HG03025 (cell line): ENCODE measurements around the gene PLEKHD1.

Experiments used
- ATAC-seq: cut with Tn5 transposase; IDR thresholded peaks from one replicate; pipeline ENCODE4 v1.9.1; 2021; ENCODE audit warnings: mild to moderate bottlenecking, moderate library complexity; ENCODE audit not compliant: unreplicated experiment, low FRiP score

PLEKHD1 gene

DNA sequence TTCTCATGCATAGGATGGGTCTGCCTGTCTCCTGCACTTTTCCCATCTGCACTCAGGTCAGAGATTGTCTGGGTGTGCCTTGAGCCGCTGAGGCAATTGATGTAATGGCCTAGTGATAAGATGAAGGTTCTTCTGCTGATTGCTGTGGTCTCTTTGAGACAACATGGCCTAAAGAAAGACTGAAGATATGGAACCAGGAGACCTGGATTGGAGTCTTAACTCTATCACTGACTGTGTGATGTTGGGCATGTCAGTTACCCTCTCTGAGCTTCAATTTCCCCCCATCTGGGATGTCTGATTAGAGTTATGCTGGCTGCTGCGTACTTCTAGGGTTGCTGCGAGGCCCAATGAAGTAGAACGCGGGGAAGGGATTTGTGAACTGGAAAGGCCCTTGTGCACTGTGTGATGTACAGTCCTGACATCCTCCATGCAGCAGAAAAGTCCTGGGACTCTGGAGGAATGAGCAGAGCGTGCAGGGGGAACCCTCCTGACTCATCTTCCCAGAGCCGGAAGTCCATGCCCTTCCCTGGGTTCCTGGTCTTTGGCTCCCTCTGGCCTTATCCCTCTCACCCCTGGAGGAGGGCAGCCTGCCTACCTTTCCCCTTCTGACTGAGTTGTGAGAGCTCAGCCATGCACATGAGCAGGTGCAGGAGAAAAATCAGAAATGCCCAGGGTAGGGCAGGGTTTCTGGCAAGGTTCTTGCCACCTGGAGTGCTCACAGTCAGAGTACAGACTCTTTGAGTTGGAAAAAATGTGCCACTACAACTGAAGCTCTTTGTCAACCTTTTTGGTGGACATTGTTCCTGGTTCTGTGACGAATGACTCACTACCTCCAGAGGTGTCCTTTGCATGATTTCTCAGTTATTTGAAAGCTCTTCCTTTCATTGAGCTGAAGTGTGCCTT is 21.1 kb downstream of the PLEKHD1 start:
- no peak for ATAC-seq

DNA sequence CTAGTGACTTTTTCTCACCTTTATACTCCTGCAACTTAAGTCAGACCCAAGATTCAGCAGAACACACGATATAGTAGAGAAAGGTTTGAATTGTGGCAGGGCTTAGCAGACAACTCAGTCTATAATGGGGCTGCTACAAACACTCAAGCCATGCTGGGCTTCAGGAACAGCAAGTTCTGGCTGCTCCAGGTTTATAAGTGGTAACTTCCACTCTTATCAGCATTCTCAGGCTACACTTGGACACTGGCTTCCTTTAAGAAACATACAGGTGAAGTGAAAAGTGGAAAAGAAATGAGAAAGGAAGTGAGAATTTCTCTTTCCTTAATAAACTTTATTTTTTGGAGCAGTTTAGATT is 21.7 kb downstream of the PLEKHD1 start:
- no peak for ATAC-seq

DNA sequence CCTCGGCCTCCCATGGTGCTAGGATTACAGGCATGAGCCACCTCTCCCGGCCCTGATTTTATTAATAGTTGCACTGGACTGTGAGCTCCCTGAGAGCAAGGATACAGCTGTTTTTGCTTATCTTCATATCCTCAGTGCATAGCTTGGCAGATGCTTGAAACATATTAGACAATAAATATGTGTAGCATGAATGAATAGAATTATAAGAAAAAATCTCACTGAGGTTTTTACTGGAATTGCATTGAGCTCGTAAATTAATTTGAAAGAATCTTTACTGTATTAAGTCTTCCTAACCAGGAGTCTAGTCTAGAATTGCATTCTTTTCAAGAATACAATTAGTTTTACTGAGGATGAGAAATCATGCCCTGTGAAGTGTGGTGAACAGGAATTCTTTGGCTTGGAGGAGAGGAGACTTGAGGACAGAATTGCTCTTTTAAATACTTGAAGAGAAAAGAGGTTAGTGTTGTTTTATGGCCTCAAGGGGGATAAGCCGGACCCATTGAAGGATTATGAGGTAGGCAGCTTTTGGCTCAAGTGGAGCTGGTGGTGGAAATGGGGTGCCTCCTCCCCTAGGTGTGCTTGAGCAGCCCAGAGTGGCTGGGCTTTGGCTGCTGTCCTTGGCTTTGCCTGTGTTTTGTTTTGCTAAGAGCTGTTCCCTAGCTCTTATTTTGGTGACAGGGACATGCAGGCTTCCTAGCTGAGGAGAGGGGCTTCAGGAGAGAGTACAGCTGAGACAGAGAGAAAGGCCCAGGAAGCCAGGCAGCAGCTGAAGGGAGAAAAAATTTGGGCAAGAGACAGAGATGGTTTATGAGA is 34.0 kb downstream of the PLEKHD1 start:
- no peak for ATAC-seq

DNA sequence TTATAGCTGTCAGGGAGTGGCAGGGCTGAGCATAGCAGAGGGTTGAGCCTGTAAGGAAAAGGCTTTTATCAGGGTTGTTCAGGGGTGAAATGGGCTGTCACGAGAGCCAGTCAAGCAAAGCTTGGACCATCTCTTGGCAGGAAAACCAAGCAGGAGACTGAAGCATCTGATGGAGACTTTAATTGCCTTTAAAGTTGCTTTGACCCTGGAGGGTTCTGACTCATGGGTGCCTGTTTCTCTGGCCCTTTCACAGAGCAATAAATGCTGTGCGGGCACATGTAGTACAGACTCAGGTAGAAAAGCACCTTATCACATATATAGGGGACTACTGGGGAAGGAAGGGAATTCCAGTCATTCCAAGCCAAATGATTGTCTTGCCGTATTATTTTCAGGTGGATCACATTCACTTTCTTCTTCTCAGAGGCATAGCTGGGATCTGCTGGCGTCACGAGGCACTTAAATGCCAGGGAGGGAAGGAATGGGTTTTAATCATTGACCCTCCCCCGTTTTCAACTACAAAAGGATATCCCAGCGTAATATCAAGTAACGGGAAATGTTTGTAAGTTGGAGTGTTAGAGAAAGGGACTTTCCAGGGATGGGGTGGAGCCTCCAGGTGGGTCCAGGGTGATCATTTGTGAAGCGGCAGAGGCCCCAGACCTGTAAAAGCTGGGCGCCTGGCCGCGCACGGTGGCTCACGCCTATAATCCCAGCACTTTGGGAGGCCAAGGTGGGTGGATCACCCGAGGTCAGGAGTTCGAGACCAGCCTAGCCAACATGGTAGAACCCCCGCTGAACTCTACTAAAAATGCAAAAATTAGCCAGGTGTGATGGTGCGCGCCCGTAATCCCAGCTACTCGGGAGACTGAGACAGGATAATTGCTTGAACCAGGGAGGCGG is 34.9 kb downstream of the PLEKHD1 start:
- ATAC-seq = no peak

DNA sequence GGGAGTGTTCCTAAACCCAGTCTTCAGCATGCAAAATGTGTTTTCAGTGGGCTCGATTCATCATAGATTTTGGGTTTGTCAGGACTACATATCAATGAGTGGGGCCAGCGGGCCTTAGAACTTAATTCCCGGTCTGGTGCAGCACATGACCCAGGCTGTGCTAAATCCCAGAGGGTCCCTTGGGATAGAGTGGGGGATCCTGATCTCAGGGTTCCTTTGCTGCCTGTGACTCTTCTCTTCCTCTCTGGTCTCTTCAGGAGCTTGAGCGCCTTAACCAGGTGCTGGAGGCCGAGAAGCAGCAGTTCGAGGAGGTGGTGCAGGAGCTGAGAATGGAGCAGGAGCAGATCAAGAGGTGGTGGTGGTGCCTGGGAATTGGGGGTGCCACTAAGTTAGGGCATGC is 37.5 kb downstream of the PLEKHD1 start:
- ATAC-seq = no peak

DNA sequence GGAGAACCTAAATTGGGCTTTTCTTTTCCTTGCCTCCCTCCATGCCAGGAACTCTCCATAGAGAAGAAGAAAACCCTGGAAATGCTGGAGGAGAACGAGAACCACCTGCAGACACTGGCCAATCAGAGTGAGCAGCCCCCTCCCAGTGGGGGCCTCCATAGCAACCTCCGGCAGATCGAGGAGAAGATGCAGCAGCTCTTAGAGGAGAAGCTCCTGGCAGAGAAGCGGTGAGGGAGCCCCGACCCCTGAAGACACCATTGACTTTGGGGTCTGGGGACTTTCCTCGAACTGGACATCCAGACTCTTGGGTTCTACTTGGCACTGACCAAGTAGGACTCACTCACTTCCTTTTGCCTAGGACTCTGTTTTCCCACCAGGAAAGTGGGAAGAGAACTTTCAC is 41.4 kb downstream of the PLEKHD1 start:
- ATAC-seq = no peak

DNA sequence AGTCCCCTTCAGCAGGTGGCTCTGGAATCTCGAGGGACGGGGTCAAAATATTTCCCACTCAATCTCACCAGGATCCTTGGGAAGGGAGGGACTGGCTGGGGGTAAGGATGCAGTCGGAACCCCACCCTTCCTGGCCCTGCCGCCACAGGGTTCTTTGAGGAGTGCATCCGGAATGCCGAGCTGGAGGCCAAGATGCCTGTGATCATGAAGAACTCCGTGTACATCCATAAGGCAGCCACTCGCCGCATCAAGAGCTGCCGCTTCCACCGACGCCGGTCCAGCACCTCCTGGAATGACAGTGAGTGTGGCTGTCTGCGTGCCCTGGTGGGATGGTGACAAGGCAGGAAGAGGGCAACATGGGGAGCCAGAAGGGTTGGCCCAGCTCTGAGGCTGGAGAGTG is 43.1 kb downstream of the PLEKHD1 start:
- no peak for ATAC-seq

DNA sequence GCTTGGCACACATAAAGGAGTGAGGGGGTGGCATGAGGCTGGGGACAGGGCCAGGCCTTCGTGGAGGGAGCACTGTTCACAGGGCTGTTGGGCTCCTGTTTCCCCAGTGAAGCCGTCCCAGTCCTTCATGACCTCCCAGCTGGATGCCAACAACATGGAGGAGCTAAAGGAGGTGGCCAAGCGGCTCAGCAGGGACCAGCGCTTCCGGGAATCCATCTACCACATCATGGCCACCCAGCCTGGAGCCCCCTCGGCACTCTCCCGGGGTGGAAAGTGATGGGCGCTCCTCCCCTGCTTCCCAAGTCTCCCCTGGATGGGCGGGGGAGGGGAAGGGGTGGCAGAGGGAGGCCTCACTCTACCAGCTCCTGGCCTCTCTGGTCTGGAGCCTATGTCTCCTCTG is 43.6 kb downstream of the PLEKHD1 start:
- ATAC-seq = no peak

DNA sequence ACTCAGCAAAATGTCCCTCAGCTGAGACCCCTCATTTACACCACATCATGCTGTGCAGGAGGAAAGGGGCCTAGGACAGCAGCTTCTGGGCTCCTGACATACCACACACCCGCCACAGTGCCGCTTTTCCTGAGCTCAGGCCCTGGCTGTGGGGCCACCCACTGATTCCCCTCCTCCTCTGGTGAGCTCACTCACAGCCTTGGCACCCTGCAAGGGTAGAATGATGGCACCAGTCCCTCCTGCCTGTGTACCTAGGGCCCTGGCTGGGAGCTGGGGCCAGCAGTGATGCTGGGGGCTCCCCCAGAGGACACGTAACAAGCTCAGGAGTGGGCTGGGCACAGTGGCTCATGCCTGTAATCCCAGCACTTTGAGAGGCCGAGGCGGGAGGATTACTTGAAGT is 44.4 kb downstream of the PLEKHD1 start:
- ATAC-seq = no peak

DNA sequence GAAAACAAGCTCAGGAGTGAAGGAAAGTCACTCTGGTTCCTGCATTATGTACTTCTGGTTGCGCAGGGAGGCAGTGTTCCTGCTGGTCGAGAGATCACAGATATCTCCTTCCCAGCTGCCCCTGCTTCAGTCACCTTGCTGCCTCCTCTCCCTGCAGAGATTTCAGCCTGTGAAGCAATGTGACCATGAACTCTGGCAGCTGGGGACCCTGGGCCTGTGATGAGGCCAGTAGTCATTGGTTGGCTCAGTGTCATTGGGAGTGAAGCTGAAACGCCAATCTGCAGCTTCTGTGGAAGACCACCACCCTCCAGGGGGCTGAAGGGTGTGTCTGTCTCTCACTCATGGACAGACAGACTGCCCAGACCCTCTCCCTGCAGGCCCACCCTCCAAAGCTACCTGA is 45.0 kb downstream of the PLEKHD1 start:
- ATAC-seq = no peak

DNA sequence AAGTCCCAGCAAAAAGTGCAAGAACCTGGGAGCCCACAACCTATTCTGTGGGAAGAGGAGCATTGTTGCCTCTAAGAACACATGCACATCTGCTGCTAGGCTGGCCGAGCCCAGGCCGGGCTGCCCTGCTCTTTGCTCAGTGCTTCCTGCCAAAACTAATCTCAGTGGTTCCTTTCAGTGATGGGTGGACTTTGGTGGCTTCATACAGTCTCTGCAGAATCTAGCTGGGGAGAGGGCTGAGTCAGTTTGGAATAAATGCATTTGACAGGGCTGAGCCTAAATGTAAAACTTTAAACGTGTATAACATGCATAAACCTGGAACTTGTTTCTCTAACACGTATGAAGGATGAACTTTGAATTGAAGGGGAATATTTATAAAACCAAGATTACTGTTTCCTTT is 45.6 kb downstream of the PLEKHD1 start:
- no peak for ATAC-seq

DNA sequence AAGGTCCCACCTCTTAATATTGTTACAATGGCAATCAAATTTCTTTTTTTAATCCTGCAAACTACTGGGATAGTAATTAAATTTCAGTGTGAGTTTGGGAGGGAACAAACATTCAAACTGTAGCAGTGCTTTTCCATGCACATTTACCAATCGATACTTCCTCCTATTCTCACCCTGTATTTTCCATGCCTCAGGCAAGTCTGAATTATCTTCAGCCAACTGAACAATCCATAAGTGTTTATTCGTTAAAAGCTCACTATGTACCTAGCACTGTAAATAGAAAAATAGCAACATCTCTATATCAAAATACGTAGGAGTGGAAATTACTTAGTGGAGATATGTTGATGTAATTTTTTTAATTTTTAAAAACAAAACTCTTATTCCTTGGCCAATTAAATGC is 46.6 kb downstream of the PLEKHD1 start:
- ATAC-seq = no peak

DNA sequence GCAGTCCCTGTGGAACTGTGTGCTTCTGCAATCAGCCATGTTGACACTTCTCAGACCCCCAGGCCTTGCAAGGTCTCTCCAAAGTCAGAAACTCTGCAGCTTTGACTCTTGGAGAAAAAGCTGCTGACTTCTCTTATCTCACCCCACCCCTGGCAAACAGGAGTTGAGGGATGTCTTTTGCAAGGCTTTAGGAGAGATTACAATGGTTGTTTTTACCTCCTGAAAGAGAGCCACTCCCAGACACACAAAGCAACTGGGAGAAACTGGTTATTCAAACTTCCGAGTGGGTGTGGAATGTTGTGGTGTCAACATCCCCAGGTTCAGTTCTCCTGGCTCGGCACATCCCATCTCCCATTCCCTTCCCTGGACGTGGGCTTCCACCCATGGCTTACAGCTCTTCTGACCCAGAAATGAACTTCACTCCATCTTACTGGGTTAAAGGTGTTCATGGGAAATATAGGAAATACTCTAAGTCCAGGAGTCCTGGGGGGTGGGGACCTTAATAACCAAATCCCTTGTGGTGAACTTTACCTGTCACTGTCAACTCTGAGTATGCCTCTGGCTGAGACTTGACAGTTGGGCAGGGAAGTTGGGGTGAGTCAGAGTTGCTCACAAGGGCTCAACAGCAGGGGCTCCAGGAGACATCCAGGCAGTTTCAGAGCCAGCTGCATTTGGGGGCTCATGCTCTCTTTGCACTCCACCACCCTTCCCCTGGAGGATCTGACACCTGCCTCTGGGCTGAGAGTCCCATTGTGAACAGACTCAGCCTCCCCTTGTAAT is 48.2 kb downstream of the PLEKHD1 start:
- ATAC-seq = no peak

DNA sequence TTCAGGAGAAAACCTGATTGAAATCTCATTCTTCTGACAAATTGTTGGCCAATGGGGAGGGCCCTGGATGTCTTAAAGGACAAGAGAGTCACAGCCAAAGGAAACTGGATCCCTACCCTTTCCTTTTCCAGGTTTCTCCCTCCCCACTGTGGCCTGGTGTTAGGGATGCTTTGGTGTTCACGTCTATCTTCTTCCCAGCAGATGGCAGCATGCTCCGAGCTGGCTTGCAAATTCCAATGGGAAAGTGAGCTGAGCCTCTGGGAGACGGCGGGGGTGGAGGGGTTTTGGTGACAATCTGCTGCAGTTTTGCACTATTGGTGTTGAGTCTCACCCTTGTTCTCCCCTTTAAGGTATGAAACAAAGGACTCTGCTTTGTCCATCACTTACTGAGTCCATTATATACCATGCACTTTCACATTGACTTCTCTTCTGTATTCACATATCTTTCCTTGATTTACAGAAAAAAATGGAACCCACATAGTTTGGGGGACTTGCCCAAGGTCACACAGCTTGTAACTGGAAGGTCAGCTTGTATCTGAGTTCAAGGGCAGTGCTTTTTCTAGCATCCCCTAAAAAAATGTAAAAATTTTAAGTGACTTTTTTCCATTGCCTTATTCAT is 50.8 kb downstream of the PLEKHD1 start:
- ATAC-seq = no peak

DNA sequence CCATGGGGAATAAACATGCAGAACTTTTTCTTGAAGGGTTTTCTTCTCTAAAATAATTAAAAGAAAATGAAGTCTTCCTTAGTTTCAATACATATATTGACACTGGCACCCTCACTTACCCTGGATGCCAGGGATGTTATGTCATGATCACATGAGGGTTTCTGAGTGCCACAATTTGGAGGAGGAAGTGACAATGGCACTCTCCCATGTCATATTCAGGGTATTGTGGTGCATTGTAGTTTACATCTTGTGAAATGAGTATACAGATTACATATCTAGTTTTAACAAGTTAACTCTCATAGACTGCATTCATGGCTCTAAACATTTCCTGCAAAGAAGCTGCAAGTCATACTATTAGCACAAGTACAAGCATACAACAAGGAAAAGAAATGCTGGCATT is 52.4 kb downstream of the PLEKHD1 start:
- no peak for ATAC-seq

DNA sequence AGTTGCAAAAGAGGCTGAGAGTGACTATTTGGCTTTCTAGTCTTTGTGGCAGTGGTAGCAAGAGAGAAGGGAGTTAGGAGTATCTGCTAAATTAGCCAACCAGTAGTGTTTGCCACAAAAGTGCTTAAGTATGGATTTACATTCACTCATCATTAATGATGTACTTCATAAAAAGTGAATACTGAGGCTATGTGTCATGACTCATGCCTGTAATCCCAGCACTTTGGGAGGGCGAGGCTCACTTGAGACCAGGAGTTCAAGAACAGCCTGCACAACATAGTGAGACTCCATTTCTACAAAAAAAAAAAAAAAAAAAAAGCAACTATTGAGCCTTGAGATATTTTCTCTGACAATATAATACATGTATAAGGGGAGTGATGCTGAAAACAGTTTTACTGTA is 53.4 kb downstream of the PLEKHD1 start:
- no peak for ATAC-seq

DNA sequence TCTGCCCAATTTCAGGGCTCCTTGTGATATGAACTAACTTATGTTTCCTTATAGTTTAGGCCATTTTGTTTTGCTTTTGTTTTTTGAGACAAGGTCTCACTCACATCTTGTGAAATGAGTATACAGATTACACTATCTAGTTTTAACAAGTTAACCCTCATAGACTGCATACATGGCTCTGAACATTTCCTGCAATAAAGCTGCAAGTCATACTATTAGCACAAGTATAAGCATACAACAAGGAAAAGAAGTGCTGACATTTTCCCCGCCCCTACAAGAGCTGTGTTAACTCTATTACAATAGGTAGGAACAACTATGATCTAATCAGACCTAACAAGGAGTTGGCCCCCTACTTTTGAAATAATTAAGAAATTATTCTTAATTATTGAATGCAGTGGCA is 54.2 kb downstream of the PLEKHD1 start:
- no peak for ATAC-seq

DNA sequence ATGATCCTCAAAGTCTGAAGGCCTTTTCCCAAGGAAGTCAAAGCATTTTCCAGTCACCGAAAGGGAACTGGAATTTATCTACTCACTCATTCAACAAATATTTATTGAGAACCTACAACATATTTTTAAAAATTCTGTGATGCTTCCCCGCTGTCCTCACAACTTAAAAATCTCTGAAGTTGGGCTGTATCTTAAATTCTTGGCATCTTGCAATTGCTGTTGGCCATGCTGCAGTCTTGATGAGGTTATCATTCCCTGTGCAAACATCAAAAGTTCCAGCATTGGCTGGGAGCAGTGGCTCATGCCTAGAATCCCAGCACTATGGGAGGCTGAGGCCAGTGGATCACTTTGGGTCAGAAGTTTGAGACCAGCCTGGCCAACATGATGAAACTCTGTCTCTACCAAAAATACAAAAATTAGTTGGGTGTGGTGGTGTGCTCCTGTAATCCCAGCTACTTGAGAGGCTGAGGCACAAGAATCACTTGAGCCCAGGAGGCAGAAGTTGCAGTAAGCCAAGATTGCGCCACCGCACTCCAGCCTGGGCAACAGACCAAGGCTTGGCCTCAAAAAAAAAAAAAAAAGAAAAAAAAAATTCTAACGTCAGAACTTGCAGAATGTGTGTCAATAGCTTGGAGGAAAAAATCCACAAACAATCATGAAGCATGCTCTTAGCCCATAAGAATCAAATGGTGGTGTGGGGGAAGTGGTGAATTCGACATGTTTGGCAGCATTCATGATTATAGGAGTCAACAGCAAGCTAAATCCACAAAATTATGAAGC is 55.3 kb downstream of the PLEKHD1 start:
- no peak for ATAC-seq
